Endodermal cell (in vitro differentiated cells): ENCODE results near the gene TIMM21. TPM values are rescaled to one million over a fixed set of nuclear protein-coding genes. Genes with fewer than 3 reads are reported as not detected.

ENCODE experiments used
- DNase-seq: peaks from one replicate; pipeline ENCODE4 v3.0.0-alpha.2; 2017
- H3K27ac ChIP-seq: 2 replicates; pipeline ENCODE4 v1.5.1; 2013; ENCODE audit warnings: mild to moderate bottlenecking, low read depth, low read length, moderate library complexity
- H3K27me3 ChIP-seq: 2 replicates; pipeline ENCODE4 v1.6.1; 2013; ENCODE audit warnings: mild to moderate bottlenecking, low read length, moderate library complexity; ENCODE audit not compliant: insufficient read depth, control insufficient read depth, poor library complexity, severe bottlenecking
- H3K36me3 ChIP-seq: 2 replicates; pipeline ENCODE4 v1.7.0; 2013; ENCODE audit warnings: mild to moderate bottlenecking, low read length, moderate library complexity; ENCODE audit not compliant: control insufficient read depth, insufficient read depth
- H3K4me1 ChIP-seq: one replicate; pipeline ENCODE4 v1.7.0; 2013; ENCODE audit warnings: low read length; ENCODE audit not compliant: control insufficient read depth, insufficient read depth
- H3K4me3 ChIP-seq: 2 replicates; pipeline ENCODE4 v1.5.1; 2013; ENCODE audit warnings: mild to moderate bottlenecking, low read length, moderate library complexity
- H3K9ac ChIP-seq: 2 replicates; pipeline ENCODE4 v1.6.1; 2013; ENCODE audit warnings: mild to moderate bottlenecking, low read length, moderate library complexity; ENCODE audit not compliant: poor library complexity, severe bottlenecking; ENCODE audit errors: extremely low read depth
- H3K9me3 ChIP-seq: 2 replicates; pipeline ENCODE4 v1.6.1; 2013; ENCODE audit warnings: mild to moderate bottlenecking, low read length, moderate library complexity; ENCODE audit not compliant: control insufficient read depth
- H3K27ac Mint-ChIP-seq: 2 replicates; pipeline ENCODE4 v1.8.0; 2020; ENCODE audit warnings: mixed read lengths
- H3K27me3 Mint-ChIP-seq: 2 replicates; pipeline ENCODE4 v1.8.0; 2021; ENCODE audit warnings: mild to moderate bottlenecking, mixed read lengths; ENCODE audit not compliant: insufficient read depth
- H3K36me3 Mint-ChIP-seq: 2 replicates; pipeline ENCODE4 v1.8.0; 2020; ENCODE audit warnings: low read depth, mixed read lengths
- H3K4me1 Mint-ChIP-seq: 2 replicates; pipeline ENCODE4 v1.8.0; 2020; ENCODE audit warnings: mixed read lengths
- H3K4me3 Mint-ChIP-seq: 2 replicates; pipeline ENCODE4 v1.8.0; 2020; ENCODE audit warnings: mild to moderate bottlenecking, moderate library complexity, mixed read lengths
- H3K9me3 Mint-ChIP-seq: 2 replicates; pipeline ENCODE4 v1.8.0; 2020; ENCODE audit warnings: mild to moderate bottlenecking, mixed read lengths
- CTCF ChIP-seq: fragments of 200-600 bp; sonication (generic); conservative IDR thresholded peaks from 2 replicates; pipeline ENCODE4 v1.5.0; 2021; ENCODE audit warnings: antibody characterized with exemption, mild to moderate bottlenecking
- WGBS, 2 experiments: methylation state at CpG; one replicate each; pipeline versions ENCODE4 v1.1.5 to v1.1.7; 2013; ENCODE audit warnings: missing lambda C conversion rate in 2 of 2, mixed read lengths in 1 of 2; ENCODE audit not compliant: insufficient coverage in 1 of 2, insufficient read length in 1 of 2; 5-methylcytosine and 5-hydroxymethylcytosine counted together
- total RNA-seq, 2 donors: library from RNA; stranded (reverse); fragmentation: NEBNext Ultra II Directional in 1 of 2; extraction: Animal tissue kit (Norgen Biotek cat#: 25700) in 1 of 2; gene quantifications; 2 replicates in 1 of 2; 3 replicates in 1 of 2; pipeline ENCODE4 v1.2.1, GENCODE V29; 2021

TIMM21 gene
- total RNA-seq, 2 donors from 2014 or later: 28.8 to 30.2 TPM

DNA sequence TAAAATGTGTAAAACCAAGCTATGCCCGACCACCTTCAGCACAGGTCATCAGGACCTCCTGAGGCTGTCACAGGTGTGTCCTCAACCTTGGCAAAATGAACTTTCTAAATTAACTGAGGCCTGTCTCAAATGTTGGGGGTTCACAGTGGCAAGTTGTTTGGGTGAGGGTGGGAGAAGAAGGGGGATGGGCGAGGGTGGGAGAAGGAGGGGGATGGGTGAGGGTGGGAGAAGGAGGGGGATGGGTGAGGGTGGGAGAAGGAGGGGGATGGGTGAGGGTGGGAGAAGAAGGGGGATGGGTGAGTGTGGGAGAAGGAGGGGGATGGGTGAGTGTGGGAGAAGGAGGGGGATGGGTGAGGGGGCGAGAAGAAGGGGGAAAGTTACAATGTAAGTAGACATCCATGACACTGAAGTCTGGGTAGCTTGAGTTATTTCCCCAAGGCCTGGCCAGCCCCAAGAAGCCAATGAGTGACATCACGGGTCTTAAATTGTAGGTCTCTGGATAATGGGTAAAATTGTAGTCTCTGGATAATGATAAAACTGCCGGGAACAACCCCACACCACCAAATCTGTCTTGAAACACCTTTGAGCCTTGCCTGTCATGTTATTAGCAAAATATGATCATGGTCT, 56.3 kb downstream of the TIMM21 start:
- H3K9me3 ChIP-seq: no peaks in the 10 kb centered on the region
- H3K9me3 Mint-ChIP-seq: peaks cover 12% of the 10 kb centered on the region
- no peaks in the 10 kb centered on the region for H3K27me3 ChIP-seq
- WGBS, 2 experiments: 78 to 92% methylated on average over 2 to 5 of the region's 5 CpGs
- no peaks in the 10 kb centered on the region for H3K36me3 ChIP-seq
- H3K4me1 ChIP-seq: no peaks in the 10 kb centered on the region
- no peak overlapping the region for H3K4me3 ChIP-seq
- H3K27ac Mint-ChIP-seq: no peak overlapping the region
- no peak overlapping the region for H3K9ac ChIP-seq
- no peak overlapping the region for H3K27ac ChIP-seq
- no peaks in the 10 kb centered on the region for H3K4me1 Mint-ChIP-seq
- no peak for DNase-seq
- H3K36me3 Mint-ChIP-seq: peaks cover 2% of the 10 kb centered on the region
- H3K4me3 Mint-ChIP-seq: no peak overlapping the region
- TF ChIP-seq CTCF: no peak
- H3K27me3 Mint-ChIP-seq: no peaks in the 10 kb centered on the region

Other genes starting within 250 kb of the TIMM21 start
- 1 to 10 TPM; 1.3 to 3.0 TPM for gene FBXO15, start 689 bp upstream of the TIMM21 start, total RNA-seq
- 100 to 1,000 TPM in 1 of 2 donors, 10 to 100 TPM in 1; 72.6 to 124 TPM for gene CYB5A, start 143.4 kb downstream of the TIMM21 start, total RNA-seq
- gene C18orf63, start 167.3 kb downstream of the TIMM21 start, total RNA-seq: not detected